HG03457 (cell line): ENCODE measurements around the gene KRTAP5-4.
"Not testable (repeated sequence)": the region's sequence is repeated elsewhere in the genome, so short reads cannot be mapped to it uniquely, and the experiment has no call there.

Experiments
- ATAC-seq: cut with Tn5 transposase; IDR thresholded peaks from one replicate; pipeline ENCODE4 v1.9.1; 2021; ENCODE audit warnings: moderate number of reproducible peaks; ENCODE audit not compliant: unreplicated experiment

The KRTAP5-4 gene

DNA sequence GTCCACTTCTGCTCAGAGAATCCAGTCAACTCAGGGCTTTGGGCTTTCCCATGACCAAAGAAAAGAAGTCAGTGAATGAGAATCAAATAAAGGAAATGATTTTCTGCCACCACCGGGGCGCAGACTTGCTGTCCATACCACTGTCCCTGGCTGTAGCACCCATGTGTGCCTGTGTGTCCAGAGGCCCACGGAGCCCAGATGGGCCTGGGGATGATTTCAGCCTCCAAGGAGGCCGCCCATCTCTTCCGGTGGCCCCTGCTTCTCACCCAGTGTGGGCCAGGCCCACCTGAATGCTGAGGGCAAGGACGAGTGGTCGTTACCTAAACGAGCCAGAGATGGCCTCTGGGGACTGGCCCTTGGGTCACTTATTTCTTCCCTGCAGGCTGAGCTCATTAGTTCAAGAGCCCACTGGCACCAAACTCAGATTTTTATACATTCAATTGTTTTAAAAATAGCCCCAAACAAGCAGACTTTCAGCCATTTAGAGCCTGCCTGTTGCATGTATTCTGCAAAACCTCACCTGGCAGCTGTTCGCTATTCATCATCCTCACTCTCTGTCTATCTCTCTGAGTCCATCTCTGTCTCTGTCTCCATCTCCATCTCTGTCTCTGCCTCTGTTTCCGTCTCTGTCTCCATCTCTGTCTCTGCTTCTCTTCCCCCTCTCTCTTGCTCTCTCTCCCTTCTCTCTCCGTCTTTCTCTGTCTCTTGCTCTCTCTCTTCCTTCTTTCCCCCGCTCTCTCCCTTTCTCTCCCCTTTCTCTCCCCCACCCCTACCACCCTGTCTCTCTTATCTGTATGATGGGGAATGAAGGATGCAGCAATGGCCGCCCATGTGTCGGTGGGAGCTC lies 31.8 kb upstream of the KRTAP5-4 start:
- ATAC-seq = no peak

DNA sequence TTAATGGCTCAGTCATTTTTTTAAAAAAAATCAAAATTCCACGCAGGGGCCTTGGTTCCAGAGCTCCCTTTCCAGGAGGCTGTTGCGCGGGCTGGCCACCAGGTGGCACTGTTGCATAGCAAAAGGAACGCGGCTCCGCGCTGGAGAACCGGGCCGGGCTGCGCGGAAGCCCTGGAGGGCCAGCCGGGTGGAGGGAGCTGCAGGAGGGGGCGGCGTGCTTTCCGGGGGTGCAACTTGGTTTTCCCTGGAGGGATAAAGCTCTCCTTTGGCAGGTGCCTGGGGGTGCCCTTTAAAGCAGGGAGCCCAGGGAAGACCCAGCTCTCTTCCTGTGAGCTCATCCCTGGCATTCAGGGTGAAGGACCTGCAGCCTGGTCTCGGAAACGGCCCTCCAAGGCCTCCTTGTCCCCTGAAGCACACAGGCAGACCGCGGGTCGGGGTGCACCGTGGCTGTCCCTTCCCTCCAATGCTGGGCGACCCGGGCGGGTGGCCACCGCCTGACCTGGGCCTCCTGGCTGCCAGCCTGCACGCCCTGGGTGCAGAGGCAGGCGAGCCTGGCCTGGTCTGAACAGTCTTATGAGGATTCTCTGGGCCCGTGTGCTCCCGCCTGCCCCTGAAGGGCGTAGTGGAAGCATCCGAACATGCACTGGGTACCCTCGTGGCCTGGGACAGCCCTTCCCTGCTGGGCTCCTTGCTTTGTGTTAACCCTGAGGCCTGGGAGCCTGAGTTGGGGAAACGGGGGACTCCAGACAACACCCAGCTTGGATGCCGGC lies 31.0 kb upstream of the KRTAP5-4 start:
- ATAC-seq = no peak

DNA sequence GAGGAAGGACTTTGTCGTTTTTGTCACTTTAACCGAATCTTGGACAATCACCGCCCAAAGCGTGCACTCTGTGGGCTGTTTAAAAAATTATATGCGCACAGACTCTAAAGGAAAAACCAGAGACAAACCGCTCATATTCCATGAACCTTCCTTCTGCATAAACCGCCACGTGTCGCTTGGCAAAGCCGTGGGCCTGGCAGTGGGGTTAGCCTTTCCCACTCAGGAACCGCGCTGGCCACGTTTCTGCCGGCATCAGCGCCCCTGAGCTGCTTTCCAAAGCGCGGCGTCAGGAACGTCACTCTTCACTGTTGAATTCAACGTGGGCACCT lies 30.5 kb upstream of the KRTAP5-4 start:
- no peak for ATAC-seq

DNA sequence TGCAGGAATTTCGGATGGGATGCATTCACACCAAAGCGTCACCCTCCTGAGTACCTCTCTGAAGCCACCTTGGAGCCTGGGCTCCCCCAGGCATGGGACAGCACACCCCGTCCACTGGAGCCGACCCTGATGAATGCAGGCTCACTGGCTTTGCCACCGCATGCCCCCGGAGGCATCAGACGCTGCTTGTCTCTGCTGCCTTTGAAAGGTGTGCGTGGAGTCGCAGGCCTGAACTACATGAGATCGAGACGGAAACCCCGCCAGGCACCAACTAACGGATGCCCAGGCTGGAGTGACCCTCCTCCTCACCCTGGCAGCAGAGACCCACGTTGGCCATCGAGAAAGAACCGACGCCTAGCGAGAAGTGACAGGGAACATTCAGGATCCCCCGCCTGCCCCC lies 30.1 kb upstream of the KRTAP5-4 start:
- ATAC-seq = no peak

DNA sequence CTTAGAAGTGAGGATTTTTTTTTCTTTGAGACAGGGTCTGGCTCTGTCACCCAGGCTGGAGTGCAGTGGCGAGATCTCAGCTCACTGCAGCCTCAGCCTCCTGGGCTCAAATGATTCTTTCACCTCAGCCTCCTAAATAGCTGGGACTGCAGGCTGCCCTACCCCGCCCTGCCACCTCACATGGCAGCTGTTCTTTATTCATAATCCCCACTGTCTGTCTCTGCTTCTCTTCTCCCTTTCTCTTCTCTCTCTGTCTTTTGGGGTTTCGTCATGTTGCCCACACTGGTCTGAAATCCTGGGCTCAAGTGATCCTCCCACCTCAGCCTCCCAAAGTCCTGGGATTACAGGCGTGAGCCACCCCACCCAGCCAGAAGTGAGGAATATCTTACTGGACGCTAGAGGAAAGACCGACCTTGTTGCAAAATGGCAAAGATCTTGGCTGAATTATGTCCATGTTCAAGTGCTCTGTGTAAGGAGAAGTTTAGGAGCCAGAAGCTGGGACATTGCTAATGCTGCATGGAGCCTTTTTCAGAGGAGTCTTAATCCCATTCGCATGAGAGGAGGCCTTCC lies 29.6 kb upstream of the KRTAP5-4 start:
- ATAC-seq = no peak

DNA sequence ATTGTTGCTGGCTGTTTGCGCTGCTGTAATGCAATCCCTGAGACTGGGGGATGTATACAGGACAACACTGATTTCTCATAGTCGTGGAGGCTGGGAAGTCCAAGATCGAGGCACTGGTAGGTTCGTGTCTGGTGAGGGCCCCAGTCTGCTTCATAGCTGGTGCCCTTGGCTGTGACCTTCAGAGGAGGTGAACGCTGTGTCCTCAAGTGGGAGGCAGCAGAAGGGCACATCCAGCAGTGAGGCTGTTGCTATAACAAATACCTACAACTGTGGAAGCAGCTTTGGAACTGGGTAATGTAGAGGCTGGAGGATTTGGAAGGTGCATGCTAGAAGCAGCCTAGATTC lies 29.0 kb upstream of the KRTAP5-4 start:
- ATAC-seq = no peak

DNA sequence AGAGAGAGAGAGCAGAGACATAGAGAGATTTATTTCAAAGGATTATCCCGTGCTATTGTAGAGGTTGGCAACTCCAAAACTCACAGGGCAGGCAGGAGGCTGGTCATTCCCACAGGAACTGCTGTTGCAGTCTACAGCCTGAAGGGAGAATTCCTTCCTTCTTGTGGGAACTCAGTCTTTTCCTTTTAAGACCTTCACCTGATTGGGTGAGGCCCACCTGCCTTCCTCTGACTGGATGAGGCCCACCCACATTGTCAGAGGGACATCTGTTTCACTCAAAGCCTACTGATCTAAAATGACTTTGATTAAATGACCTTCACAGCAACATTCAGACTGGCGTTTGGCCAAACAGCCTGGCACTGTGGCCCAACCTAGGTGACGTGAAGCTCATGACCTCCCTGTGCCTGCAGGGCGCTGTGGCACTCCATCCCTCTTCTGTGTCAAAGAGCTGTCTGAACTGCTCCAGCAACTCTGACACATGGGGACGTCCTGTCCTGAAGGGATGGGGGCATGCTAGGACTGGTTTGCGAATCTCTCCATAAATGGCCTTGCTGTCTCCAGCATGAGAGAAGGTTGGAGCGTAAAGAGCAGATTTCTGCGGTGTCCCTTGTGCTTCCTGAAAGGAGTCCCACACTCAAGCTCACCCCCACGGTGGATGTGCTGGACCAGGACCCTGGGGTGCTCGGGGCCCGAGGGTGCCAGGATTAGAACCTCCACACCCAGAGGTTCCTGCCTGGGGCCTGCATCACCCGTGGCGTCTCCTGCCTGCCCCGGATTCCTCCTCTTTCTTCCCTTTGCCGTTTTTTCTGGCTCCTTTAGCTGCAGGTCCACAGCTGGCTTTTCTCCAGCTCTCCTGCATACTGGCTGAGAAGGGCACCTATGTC lies 28.3 kb upstream of the KRTAP5-4 start:
- ATAC-seq = no peak

DNA sequence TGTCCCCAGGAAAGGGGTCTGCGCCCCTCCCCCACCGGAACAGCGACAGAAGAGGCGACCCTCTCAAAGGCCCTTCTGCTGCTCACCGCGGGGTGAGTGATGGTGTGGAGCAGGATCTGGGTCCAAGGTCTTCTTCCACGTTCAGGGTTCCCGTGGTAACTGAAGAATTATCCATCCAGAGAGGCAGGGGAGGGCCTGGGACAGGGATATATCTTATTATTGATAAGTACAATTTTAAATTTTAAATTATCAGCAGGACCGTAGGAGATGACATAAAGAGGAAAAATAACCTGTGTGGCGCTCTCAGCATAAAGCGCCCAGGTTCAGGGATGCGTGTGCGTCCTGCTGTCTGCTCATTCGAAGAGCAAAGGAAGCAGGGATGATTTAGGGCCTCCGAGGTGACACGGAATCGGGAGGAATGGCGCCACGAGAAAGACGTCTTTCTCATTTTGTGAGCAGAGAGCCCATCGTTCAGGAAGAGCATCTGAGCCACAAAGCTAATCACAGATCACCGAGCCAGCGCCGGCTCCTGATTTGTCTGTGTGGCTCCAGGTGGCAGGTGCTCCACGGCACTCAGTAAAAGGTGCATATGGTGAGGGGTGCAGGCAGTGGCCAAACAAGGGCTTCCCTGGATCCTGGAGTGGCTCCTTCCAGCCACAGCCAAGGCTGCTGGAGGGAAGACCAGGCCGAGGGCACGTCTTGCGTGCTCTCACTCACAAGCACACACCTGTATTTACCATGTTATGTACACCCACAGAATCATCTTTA lies 26.9 kb upstream of the KRTAP5-4 start:
- ATAC-seq = no peak

DNA sequence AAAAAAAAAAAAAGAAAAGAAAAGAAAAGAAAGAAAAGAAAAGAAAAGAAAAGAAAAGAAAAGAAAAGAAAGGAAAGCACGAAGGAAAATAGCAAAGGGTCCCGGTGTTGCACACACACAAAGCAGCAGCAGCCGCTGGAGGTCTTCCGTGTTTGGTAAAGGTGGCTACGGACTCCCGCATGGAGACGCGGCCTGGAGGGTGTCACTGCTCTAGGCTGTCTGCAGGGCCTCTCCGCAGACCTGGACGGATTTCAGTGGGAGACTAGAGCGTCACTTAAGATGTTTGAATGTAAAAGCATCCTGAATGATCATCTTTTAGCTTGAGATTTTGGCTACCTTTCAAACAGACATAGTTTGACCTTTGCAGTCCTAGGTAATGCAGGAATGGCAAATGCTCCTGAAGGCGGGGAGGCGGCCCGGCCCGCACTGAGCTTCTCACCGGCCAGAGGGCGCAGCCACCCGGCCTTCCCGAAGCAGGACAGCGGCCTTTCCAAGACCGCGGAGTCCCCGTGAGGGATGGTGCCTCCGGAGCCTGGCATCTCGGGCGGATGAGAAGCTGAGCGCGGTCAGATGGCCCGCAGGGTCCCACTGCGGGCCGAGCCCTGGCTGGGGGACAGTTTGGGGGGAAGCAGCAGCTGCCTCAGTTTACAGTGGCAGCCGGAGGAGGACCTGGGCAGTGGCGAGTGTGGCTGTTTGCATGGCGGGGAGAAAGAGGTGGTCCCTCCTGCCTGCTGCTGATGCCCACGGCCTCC lies 26.1 kb upstream of the KRTAP5-4 start:
- ATAC-seq = no peak

DNA sequence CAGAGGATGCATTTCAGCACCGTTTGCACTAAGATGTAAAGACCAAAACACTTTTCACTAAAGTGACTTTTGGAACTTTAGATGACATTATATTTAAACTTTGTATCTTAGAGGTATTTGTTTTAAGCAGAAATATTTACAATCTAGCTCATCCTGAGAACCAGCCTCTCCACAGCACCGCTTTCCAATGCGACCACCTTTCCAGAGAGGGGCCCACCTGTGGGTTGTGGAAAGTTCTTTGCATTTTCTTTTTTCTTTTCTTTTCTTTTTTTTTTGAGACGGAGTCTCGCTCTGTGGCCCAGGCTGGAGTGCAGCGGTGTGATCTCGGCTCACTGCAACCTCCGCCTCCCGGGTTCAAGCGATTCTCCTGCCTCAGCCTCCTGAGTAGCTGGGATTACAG lies 24.6 kb upstream of the KRTAP5-4 start:
- ATAC-seq = not testable (repeated sequence)

DNA sequence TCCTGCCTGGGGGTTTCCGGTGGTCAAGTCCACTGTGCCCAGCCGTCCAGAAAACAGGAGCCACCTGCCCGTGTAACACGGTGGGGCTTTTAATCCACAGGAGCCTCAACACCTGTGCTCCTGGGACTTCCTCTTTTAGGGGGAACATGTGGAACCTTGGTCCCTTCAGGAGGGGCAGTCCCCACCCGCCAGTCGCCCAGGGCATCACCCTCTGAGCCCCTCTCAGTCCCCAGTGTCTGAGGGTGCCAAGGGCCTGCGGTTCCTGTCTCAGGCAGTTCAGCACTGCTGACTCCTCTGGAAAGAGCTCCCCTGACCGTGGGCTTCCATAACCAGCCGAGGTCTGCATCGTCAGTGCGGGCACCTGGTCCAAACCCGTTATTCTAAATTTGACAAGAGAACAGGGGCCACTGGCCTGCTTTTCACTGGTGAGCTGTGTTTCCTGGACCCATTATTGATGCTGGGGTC lies 23.5 kb upstream of the KRTAP5-4 start:
- no peak for ATAC-seq

DNA sequence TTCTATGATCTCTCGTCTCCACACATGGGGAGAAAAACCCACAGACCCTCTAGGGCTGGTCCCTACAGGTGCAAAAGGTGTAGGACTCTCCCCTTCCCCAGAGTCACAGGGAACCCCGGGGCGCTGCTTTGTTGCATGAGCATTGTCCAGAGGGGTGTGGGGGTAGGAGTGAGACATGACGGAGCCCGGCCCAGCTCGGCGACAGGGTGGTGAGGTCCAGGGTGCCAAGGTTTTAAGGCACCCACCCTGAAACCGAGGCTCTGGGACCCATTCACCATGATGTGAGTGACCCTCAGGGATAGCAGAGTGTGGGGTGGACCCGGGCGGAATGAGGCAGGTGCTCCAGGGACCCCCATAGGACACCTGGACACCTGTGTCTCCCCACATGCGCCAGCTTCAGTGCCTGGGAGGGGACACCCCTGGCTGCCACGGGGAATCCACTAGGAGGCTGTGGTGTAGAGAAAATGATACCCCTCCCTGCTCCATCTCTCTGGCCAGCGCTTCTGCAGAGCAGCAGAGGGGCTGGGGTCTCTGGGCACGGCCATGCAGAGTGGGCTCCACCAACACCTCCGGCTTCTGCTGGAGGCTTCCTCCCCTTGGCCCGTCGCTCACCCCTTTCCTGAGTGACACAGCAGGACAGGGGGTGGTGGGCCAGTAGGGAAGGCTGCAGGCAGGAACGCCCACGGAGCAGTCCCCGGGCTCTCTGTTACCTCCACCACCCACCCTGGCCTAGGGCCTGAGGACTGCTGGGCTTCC lies 22.8 kb upstream of the KRTAP5-4 start:
- no peak for ATAC-seq

DNA sequence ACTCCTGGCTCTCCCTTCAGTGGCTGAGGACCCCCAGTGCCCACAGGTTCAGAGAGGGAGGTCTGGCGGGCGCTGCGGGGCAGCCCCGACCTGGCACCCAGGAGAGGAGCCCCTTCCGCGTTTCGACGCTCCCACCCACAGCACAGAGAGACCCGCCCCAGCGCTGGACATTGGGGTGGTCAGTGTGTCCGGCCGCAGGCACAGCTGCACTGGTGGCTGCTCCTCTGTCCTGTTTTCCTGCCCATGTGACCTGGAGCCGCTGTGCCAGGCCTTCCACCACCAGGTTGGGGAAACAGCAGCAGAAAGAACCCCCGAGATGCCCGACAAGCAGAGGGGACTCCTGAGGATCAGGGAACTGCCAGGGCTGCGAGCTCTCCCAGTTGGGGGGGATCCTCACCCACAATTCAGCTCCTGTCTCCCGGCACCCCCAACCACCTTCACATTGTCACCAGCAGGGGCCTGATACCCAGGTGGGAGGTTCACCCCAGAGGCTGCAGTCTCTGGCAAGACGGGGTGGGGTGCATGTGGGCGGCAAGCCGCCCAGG lies 21.3 kb upstream of the KRTAP5-4 start:
- ATAC-seq = no peak

DNA sequence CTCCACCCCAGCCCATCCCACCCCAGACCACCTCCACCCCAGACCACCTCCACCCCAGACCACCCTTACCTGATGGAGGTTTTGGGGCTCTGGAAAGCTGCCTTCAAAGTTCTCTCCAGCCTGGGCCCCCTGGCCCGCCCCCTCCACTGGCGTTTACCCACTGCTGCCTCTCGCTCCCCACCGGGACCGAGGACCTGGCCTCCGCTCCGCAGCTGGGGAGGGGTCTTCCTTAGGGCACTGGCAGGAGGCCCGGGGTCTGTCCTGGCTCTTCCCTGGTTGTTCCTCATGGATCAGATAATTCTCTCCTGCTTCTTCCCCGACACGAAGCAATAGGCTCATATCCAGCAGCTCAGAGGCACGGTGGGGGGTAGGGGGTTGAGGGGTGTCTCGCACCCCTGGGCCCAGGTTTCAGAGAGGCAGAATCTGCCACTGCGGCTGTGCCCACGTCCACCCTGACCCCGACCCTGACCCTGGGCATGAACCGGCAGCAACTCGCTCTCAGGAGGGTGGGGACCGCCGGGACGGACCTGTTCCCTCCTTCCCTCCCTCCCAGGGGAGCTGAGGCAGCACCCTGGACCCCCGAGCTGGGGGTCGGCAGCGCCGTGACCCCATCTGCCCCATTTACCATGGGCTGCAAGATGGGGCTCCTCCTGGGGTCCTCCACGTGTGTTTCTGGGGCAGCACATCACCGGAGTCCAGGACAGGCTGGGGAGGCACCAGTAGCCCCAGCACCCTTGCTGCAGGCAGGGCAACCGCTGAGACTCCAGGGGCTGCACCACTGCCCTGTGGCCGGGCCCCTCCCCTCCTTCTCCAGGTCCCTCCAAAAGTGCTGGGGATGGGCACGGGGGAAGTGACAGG lies 20.6 kb upstream of the KRTAP5-4 start:
- no peak for ATAC-seq

DNA sequence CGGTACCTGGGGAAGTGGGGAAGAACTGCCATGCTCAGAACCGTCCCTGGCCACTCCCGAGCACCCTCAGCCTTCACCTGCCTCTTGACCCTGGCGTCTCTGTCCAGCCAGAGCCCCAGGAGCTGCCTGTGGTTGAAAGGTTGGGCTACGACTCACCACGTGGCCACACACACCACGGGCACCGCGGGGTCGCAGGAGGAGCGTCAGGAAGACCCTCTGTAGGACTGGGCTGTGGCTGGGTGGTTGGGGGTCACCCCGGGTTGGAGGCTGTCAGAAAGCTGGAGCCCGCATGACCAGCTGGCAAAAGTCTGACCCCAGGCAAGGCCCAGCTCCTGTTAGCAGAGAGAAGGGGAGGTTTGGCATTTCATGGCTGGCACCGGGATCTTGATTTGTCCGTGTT lies 19.2 kb upstream of the KRTAP5-4 start:
- ATAC-seq = no peak

DNA sequence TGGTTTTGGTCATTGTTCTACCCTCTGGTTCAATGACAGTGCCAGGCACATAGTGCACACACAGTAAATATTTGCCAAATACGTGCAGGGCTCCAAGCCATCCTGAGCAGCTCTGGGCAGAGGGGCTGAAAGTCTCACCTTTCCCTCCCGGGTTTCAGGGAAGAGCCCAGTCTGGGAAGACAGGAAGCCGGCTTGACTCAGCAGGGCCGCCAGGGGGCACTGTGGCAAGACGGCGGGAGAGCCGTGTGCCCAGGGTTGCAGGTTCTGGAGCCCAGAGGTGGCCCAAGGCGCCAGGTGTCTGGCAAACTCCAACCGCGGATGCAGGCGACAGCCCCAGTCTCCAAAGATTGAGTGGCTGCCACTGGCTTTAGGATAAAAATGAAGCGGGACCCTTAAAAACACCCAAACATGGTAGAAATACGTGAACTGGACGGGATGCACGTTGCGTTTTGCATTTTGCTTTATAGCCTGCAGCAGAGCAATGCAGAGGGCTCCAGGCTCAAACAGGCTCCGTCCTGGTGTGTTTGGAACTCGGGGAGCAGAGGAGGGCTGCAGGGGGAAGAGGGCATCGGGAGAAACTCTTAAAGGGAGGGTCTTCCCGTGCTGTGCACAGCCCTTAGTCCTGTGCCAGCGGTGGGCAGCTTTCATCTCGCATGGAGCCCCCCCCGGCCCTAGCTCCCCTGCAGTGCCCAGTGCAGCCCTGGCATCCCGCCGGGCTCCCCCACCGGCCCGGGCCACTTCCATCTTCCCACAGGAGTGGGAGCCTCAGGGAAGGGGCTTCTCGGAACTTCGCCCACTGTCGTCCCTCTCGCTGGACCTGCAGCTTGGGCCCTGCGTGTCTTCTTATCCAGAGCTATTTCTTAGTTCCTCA lies 18.4 kb upstream of the KRTAP5-4 start:
- ATAC-seq = no peak

DNA sequence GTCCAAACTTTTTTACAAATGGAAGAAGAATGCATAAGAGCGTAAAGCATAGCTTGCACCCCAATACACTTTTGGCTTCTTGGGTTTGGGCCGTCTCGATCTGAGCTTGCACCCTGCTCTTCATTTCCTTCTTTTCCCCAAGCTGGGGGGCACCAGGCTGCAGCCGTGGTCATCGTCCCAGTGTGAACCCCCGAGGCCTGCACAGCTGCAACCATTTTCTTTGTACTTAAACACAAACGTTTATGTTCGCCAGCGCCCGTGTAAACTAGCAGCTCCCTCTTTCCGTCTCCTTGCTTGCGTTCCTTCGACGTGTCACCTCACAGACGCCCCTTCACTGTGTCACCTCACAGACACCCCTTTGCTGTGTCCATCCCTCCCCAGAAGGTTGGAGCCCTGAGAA lies 17.7 kb upstream of the KRTAP5-4 start:
- ATAC-seq = no peak
